Neural crest cell (in vitro differentiated cells): Measurements from ENCODE around the gene IL1A. TPM values are rescaled to one million over a fixed set of nuclear protein-coding genes. Genes with fewer than 3 reads are reported as not detected.
A peak's percentile ranks its signal among the peaks of the same experiment; 100 is the strongest.

Experiments used
- DNase-seq: peaks from one replicate; pipeline ENCODE4 v3.0.0; 2021; ENCODE audit warnings: low read depth, mixed read lengths, low spot score
- H3K27ac Mint-ChIP-seq: one replicate; pipeline ENCODE4 v1.8.0; 2021; ENCODE audit warnings: mild to moderate bottlenecking, mixed read lengths; ENCODE audit not compliant: unreplicated experiment
- H3K27me3 Mint-ChIP-seq: 2 replicates; pipeline ENCODE4 v1.8.0; 2021; ENCODE audit warnings: low read depth, mild to moderate bottlenecking, mixed read lengths
- H3K36me3 Mint-ChIP-seq: 2 replicates; pipeline ENCODE4 v1.8.0; 2021; ENCODE audit warnings: low read depth, mild to moderate bottlenecking, mixed read lengths
- H3K4me1 Mint-ChIP-seq: 2 replicates; pipeline ENCODE4 v1.8.0; 2021; ENCODE audit warnings: mixed read lengths
- H3K4me3 Mint-ChIP-seq: one replicate; pipeline ENCODE4 v1.8.0; 2021; ENCODE audit warnings: mild to moderate bottlenecking, mixed read lengths
- H3K9me3 Mint-ChIP-seq: 2 replicates; pipeline ENCODE4 v1.8.0; 2021; ENCODE audit warnings: mixed read lengths
- total RNA-seq: library from RNA; stranded (reverse); gene quantifications from 2 replicates; pipeline ENCODE4 v1.2.1, GENCODE V29; 2021
- TF ChIP-seq, protein P1 (sequence below): fragments of 200-600 bp; sonication (generic); conservative IDR thresholded peaks from 2 replicates; pipeline ENCODE4 v1.5.0; 2021; ENCODE audit warnings: antibody characterized with exemption, mild to moderate bottlenecking

The IL1A gene
- total RNA-seq, 1 donor from 2014 or later: not detected

DNA sequence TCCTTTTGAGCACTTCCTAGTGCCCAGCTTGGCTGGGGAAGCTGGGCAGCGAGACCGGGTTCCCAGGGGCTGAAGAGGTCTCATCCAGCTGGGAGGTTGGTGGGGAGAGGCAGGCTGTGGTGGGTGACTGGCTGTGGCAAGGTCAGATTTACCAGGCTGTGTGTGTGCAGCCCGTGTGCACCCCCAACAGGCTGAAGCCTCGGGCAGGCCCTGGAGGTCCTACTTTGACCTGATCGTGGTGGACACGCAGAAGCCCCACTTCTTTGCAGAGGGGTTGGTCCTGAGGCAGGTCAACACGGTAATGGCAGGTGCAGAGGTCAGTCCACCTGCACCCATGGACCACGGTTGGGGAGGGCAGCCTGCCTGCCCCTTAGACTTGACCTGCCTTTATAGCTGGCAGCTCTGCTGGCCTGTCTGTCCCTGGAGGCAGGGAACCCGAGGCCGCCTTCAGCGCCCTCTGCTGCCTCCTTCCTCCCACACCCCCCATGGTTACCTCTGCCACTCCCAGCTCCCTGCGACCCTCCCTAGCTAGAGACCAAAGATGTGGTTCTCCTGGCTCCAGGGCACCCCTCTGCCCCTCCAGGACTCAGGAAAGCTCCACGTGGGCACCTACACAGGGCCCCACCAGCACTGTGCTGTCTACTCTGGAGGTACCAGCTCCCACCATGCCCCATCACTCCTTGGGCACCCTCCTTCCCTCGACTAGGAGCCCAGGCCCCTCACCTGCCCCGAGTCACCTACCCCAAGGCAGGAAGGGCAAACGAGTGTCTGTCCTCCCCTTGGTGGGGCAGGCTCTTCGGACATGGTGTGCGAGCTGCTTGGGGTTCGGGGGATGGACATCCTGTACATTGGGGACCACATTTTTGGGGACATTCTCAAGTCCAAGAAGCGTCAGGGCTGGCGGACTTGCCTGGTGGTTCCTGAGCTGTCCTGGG is 59.4 kb downstream of the IL1A start:
- no peak overlapping the region for H3K27ac Mint-ChIP-seq
- no peaks in the 10 kb centered on the region for H3K4me1 Mint-ChIP-seq
- no peak overlapping the region for H3K4me3 Mint-ChIP-seq
- TF ChIP-seq, protein P1, sequence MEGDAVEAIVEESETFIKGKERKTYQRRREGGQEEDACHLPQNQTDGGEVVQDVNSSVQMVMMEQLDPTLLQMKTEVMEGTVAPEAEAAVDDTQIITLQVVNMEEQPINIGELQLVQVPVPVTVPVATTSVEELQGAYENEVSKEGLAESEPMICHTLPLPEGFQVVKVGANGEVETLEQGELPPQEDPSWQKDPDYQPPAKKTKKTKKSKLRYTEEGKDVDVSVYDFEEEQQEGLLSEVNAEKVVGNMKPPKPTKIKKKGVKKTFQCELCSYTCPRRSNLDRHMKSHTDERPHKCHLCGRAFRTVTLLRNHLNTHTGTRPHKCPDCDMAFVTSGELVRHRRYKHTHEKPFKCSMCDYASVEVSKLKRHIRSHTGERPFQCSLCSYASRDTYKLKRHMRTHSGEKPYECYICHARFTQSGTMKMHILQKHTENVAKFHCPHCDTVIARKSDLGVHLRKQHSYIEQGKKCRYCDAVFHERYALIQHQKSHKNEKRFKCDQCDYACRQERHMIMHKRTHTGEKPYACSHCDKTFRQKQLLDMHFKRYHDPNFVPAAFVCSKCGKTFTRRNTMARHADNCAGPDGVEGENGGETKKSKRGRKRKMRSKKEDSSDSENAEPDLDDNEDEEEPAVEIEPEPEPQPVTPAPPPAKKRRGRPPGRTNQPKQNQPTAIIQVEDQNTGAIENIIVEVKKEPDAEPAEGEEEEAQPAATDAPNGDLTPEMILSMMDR: peak; percentile 16
- DNase-seq: no peak
- no peaks in the 10 kb centered on the region for H3K9me3 Mint-ChIP-seq
- no peaks in the 10 kb centered on the region for H3K27me3 Mint-ChIP-seq
- no peaks in the 10 kb centered on the region for H3K36me3 Mint-ChIP-seq

DNA sequence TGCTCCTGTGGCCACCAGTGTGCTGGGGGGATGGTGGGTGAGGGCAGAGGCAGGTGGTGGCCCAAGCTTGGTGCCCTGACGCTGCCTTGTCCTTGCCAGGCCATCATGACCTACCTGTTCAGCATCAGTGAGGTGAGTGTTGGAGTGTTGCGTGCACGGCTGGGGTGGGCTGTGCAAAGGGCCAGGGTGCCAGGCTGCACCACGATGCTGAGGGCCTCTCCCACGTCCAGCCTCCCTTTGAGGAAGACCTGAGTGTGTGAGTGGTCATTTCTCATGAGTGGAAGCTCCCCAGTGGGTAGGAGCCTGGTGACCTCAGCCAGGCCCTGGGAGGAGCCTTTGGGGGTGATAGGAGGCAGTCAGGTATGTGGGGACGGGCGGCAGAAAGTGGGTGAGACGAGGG is 60.3 kb downstream of the IL1A start:
- DNase-seq: no peak
- Mint-ChIP-seq H3K27me3 (no peaks in the 10 kb centered on the region), H3K9me3 (no peaks in the 10 kb centered on the region), H3K4me1 (no peaks in the 10 kb centered on the region), H3K27ac (no peak overlapping the region), H3K36me3 (no peaks in the 10 kb centered on the region), H3K4me3 (no peak overlapping the region)
- TF ChIP-seq, protein P1: no peak

Other genes starting within 250 kb of the IL1A start
- 35.8 and 39.9 TPM in 2 replicates for gene POLR1B, start 242.0 kb downstream of the IL1A start, total RNA-seq
- 29.4 and 35.4 TPM in 2 replicates for gene CHCHD5, start 199.9 kb downstream of the IL1A start, total RNA-seq
- 114 and 116 TPM in 2 replicates for gene SLC20A1, start 138.6 kb downstream of the IL1A start, total RNA-seq
- not detected in 2 replicates for gene NT5DC4, start 63.5 kb downstream of the IL1A start, total RNA-seq
- 27.4 and 31.3 TPM in 2 replicates for gene CKAP2L, start 19.9 kb downstream of the IL1A start, total RNA-seq
- gene IL1B, start 52.3 kb upstream of the IL1A start, total RNA-seq: not detected in 2 replicates
- gene IL37, start 126.7 kb upstream of the IL1A start, total RNA-seq: 0.40 TPM in 1 of 2 replicates, not detected in the other
- not detected in 2 replicates for gene IL36G, start 193.5 kb upstream of the IL1A start, total RNA-seq
- gene IL36A, start 221.0 kb upstream of the IL1A start, total RNA-seq: not detected in 2 replicates